ENCODE results near the gene EPN2. TPM values are rescaled to one million over a fixed set of nuclear protein-coding genes. Genes with fewer than 3 reads are reported as not detected.

EPN2 gene
- total RNA-seq, 2 experiments from 2014 or later = 3.2 to 4.6 TPM

DNA sequence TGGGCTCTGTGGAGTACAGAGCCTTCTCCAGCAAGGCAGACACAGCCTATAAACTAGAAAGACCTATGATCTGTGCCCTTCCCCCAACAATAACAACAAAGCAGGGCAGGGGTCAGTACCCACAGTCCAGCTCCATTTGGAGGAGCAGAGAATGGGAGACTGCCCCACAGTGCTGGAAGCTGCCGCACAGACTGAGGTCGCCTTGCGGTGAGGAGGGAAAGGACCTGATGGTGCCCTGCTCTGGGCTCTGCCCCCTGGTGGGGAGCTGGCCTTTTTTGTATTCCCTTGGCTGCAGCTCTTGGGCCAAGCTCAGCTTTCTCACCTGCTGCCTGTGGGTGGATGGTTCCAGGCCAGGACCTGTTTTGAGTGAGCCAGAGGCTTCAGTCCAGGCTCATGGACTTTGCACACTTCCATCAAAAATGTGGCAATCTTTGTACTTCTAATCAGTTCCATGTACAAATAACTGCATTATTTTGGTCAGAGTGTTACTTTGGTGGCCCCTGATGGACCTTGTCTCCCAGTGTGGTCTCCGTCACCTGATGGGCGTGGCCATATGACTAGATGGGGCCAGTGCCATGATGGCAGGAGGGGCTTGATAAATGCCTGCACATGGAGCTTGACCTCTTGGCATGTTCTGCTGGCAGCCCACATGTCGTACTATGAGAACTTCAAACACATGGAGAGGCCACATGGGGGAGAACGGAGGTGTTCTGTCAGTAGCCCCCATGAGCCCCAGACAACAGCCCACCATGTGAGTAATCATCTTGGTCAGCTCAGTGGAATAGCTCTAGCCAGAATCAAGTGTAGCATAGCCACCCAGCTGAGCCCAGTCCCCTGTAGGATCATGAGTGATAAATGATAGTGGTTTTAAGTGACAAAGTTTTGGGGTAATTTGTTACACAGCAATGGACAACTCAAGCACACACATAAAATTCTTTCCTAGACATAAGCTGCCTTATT is 101.1 kb downstream of the EPN2 start:
- peak; percentile 93 for ATAC-seq
- Mint-ChIP-seq H3K9me3 (no peaks in the 10 kb centered on the region), H3K36me3 (ENCODE audit: low read depth) (no peaks in the 10 kb centered on the region), H3K27ac (no peak overlapping the region), H3K4me1 (ENCODE audit: low read depth) (no peaks in the 10 kb centered on the region), H3K27me3 (peaks cover 28% of the 10 kb centered on the region), H3K4me3 (no peak overlapping the region)
- ChIA-PET CTCF (interaction anchor here (0.6 to 2.0 kb wide), 16 partner anchors 12 to 109 kb away, joined by 3 to 11 read pairs (median 4); partner anchors contain the start of gene B9D1), POLR2A (no interaction called here)
- DNase-seq = peak; percentile 80
- TF ChIP-seq, protein P1, sequence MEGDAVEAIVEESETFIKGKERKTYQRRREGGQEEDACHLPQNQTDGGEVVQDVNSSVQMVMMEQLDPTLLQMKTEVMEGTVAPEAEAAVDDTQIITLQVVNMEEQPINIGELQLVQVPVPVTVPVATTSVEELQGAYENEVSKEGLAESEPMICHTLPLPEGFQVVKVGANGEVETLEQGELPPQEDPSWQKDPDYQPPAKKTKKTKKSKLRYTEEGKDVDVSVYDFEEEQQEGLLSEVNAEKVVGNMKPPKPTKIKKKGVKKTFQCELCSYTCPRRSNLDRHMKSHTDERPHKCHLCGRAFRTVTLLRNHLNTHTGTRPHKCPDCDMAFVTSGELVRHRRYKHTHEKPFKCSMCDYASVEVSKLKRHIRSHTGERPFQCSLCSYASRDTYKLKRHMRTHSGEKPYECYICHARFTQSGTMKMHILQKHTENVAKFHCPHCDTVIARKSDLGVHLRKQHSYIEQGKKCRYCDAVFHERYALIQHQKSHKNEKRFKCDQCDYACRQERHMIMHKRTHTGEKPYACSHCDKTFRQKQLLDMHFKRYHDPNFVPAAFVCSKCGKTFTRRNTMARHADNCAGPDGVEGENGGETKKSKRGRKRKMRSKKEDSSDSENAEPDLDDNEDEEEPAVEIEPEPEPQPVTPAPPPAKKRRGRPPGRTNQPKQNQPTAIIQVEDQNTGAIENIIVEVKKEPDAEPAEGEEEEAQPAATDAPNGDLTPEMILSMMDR (IDR thresholded peaks at IDR 0.05) = peak; percentile 76
- intact Hi-C loops (cut with micrococcal nuclease) = no loop called here

DNA sequence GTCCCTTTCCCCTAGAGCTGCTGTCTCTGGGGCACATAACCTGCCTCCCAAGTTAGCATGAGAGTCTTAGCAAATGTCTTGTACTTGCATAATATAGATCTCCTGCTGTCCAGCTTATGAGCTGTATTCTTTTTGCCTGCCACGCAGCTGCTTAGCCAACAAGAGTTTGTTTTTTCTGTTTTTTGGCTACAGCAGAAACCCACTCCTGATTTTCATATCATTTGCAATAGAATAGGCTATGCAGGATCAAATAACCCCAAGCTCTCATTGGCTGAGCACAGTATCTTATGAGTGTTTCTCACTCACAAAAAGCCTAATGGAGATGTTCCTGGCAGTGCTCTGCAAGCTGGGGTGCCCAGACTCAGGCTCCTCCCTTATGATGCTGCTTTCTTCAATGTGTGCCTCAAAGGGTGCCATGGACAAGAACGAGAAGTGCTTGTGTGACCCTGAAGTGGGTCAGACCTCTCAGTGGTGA is 102.2 kb downstream of the EPN2 start:
- no peaks in the 10 kb centered on the region for H3K9me3 Mint-ChIP-seq
- no peak for ATAC-seq
- no peak for DNase-seq
- peaks cover 28% of the 10 kb centered on the region for H3K27me3 Mint-ChIP-seq
- TF ChIP-seq, protein P1 (IDR thresholded peaks at IDR 0.05) = no peak
- intact Hi-C loops (cut with micrococcal nuclease) = no loop called here
- H3K27ac Mint-ChIP-seq = no peak overlapping the region
- ChIA-PET CTCF (interaction anchor here (0.5 to 2.0 kb wide), 8 partner anchors 15 to 435 kb away, joined by 3 to 11 read pairs (median 4); partner anchors contain the start of gene B9D1), POLR2A (no interaction called here)
- no peaks in the 10 kb centered on the region for H3K4me1 Mint-ChIP-seq (ENCODE audit: low read depth)
- no peak overlapping the region for H3K4me3 Mint-ChIP-seq
- H3K36me3 Mint-ChIP-seq (ENCODE audit: low read depth) = no peaks in the 10 kb centered on the region

DNA sequence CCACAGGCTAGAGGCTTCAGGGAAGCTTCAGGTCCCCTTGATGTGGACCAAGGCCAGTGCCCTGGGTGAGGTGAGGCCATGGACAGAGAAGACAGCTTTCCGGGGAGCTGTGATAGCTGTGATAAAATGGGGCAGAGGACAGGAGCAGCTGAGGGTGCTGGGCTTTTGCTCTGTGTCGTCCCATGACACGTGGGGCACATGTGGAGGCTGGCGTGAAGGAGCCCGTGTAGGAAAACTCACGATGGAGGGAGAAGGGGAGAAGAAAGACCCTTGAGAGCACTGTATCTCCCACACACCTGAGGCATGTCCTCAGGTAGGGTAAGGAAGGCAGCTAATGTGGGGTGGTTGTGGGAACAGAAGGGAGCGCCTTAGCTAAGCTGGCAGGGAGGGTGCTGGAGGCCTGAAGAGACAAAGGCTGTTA is 104.1 kb downstream of the EPN2 start:
- no peaks in the 10 kb centered on the region for H3K4me1 Mint-ChIP-seq (ENCODE audit: low read depth)
- intact Hi-C loops (cut with micrococcal nuclease) = no loop called here
- TF ChIP-seq, protein P1 (IDR thresholded peaks at IDR 0.05) = no peak
- no peaks in the 10 kb centered on the region for H3K36me3 Mint-ChIP-seq (ENCODE audit: low read depth)
- H3K4me3 Mint-ChIP-seq = no peak overlapping the region
- no peak overlapping the region for H3K27ac Mint-ChIP-seq
- ChIA-PET CTCF (interaction anchor here (1.6 kb wide), 1 partner anchor 22 kb away, joined by 5 read pairs; the partner anchor contains the start of gene B9D1), POLR2A (no interaction called here)
- ATAC-seq = no peak
- DNase-seq = no peak
- H3K27me3 Mint-ChIP-seq = peaks cover 26% of the 10 kb centered on the region
- no peaks in the 10 kb centered on the region for H3K9me3 Mint-ChIP-seq

DNA sequence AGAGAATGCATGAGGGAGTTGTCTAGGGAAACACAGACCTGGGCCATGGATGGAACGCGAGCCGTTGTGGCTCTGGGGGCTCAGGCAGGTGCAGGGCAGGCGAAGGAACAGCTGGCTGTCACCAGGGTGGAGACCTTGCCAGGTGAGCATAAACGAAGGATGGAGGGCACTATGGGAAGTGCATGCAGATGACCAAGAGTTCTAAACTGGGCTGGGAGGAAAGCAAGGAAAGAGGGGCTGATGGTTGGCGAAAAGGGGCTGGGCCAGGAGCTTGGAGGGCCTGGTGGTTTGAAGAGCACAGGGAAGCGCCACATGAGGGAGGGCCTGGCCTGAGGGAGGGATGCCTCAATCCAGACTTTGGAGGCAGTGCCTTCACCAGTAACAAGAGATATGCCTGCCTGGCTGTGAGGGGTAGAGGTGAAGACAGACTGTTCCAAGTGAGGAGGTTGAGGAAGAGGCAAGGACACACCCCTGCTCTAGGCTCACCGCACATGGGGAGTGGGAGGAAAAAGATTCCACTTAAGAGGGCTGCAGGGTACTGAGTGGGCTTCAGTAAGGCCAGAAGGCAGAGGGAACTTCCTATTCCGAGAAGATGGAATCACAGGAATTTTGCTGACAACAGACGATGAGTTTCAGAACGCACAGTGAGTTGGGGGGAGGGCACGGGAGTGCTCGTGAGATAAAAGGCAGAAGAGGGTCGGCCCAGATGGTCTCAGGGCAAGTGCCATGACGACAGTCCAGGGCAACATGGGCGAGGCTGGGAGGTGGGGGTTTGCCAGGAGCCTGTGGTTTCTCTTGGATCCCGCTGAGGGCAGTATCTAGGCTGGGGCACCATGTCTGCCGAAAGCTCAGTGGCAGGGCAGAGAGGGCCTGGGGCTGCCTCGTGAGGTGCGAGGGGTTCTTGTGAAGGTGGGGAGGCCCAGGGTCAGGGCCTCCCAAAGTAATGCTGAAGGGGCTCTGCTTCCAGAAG is 104.8 kb downstream of the EPN2 start:
- TF ChIP-seq, protein P1 (IDR thresholded peaks at IDR 0.05) = no peak
- Mint-ChIP-seq H3K27ac (no peak overlapping the region), H3K4me1 (ENCODE audit: low read depth) (no peaks in the 10 kb centered on the region), H3K4me3 (no peak overlapping the region), H3K36me3 (ENCODE audit: low read depth) (no peaks in the 10 kb centered on the region), H3K9me3 (no peaks in the 10 kb centered on the region), H3K27me3 (peaks cover 25% of the 10 kb centered on the region)
- intact Hi-C loops (cut with micrococcal nuclease) = no loop called here
- ChIA-PET POLR2A (no interaction called here), CTCF (interaction anchor here (0.9 to 1.6 kb wide), 3 partner anchors 20 to 105 kb away, joined by 3 to 5 read pairs (median 5); partner anchors contain the start of gene B9D1)
- no peak for DNase-seq
- ATAC-seq = no peak

Measured in activated CD8-positive, alpha-beta T cell treated with anti-CD3 and anti-CD28 coated beads for 36 hours (primary cell).